ENCODE measurements around the gene RPAP3.

The RPAP3 gene, protein sequence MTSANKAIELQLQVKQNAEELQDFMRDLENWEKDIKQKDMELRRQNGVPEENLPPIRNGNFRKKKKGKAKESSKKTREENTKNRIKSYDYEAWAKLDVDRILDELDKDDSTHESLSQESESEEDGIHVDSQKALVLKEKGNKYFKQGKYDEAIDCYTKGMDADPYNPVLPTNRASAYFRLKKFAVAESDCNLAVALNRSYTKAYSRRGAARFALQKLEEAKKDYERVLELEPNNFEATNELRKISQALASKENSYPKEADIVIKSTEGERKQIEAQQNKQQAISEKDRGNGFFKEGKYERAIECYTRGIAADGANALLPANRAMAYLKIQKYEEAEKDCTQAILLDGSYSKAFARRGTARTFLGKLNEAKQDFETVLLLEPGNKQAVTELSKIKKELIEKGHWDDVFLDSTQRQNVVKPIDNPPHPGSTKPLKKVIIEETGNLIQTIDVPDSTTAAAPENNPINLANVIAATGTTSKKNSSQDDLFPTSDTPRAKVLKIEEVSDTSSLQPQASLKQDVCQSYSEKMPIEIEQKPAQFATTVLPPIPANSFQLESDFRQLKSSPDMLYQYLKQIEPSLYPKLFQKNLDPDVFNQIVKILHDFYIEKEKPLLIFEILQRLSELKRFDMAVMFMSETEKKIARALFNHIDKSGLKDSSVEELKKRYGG

DNA sequence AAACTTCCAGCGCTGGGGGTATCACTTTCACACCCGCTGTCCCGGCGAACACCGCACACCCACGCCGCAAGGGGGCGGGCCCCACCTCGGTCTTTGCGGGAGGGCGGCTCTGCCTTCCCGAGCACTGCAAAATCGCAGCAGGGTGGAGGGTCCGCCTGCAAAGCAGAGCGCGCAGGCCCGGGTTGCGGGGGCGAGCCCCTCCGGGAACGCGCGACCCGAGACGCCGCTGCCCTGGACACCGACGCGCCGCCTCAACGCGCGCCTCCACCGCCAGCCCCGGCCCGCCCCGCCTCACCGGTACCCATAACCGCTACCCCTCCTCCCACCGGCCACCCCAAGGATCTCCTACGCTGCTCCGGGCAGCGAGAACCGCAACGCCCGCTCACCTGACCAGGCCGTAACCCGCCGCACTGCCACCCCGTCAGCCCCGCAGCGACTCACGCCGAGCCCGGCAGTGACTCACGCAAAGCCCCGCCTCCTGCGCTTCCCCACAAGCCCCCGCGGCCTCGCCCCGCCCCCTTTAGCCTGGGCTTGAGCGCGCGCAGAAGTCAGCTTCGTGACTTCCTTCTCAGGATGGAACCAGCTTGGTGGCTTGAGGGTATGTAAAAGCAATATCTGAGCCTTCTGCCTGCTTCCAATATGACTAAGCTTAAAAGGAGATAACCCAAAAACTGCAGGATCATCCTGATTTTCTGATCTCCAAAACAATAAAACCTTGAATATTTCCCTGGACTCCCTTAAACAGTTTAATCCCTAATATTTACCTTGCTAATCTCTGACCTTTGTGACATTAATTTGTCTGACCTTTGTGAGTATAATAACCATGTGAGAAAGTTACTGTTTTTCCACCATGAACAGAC is at the start of gene RPAP3:
TSS of gene RPAP3 (minus strand) at position 465 of the 860 bp plus-strand sequence. CDS start 3,190 bp downstream, outside the sequence.
- peak; percentile 99 to 100 for DNase-seq (ENCODE audit: low read depth in 2 of 2)

DNA sequence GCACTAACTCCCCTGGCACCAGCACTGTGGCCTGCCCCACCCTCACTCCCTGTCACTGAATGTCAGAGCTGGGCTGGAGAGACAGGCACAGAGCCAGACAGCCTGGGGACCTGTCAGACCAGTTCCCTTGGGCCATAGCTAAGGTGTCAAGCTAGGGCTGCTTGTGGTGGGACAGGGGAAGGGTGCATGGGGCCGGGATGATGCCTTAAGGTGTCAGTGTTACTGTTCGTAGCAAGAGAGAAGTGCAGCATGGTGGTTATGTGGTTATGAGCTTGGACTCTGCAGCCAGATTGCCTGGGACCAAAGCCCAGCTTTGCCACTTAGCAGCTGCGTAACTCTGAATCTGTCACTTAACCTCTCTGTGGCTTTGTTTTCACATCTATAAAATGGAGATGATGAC is 49.1 kb upstream of the RPAP3 start:
- DNase-seq (ENCODE audit: low read depth in 2 of 2) = no peak

DNA sequence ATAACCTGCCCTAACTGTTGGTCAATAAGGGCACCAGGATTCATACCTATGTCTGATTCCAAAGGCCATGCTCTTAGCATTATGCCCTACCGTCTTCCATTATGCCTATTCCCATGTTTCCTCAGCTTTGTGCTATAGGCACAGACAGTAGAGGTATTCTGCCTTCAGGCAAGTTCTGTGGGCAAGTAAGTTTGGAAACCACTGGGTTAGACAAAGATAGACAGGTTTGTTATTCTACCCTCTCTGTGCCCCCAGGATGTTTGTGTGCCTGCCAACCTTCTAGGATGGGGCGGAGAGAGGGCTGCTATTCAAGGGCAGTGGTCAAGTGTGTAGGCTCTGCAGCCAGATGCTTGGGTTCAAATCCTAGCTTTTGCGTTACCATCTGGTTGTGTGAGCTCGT is 48.3 kb upstream of the RPAP3 start:
- DNase-seq (ENCODE audit: low read depth in 2 of 2) = no peak

DNA sequence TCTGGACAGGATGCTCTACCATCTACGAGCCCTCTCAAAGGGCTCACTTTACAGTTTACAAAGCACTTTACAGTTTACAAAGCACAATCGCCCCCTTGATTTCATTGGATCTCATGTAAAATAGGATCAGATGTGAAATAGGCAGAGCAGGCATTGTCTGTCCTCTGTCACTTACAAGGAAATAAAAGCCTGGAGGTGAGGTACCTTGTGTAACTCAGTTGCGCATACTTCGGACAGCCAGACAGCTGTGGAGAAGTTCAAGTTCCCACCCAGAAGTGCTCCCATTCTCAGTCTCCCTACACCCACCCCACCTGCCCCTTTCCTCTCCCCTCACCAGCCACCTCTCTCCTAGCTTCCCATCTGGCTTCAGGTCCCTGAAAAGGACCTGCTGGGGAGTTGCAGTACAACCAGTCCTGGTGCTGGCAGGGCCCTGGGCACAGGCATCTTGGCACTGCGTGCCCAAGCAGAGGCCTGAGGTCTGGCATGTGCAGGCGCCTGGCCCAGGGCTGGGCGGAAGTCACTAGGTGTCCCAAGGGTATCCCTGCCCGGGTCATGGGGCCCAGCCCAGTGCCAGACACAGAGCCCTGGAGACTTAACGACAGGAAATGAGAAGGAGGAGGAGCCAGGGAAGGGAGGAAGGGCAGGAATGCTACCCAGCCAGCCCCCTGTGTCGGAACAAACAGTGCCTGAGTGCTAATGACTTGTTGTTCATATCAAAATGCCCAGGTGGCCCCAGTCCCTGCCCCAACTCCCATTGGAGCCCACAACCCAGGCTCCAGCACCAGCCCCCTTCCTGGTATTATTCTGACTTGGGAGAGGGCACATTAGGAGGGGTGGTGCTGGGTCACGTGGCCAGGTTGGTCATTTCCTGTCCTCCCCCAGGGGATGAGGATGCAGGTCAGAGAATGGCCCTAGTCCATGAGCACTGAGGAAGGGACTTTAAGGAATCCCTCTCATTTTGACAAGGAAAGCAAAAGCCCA is 47.5 kb upstream of the RPAP3 start:
- DNase-seq (ENCODE audit: low read depth in 2 of 2) = no peak

DNA sequence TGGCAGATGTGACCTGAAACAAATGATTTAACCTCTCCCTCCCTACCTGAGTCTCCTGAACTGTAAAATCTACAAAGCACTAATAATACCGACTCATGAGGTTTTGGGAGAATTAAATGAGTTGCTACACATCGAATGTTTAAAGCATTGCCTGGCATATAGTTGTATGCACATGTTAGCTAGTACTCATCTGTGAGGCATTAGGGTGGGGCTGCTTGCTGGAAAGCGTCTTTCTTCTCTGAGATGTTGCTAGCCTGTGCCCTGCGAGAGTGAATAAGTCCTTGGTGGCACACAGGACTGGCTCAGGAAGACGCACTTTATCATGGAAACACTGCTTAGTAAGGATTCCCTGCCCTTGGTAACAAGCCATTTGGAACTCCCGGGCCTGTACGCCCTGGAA is 46.7 kb upstream of the RPAP3 start:
- no peak for DNase-seq (ENCODE audit: low read depth in 2 of 2)

DNA sequence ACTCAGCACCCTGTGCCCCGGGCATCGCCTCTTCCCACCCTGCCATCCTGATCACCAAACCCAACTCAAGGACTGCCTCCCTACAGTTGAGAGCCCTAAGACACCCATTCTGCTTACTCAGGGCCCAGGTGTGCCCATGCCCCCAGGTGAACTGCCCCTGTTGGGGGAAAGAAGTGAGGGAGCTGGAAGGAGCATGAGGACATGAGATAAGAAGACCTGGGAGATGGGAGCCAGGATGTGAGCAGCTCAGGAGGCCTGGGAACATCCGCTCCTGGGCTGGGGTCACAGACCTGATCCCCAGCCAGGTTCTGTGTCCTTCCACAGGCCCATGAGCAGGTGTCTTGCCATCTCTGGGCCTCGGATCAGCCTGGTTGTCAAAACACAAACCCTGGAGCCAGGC is 46.3 kb upstream of the RPAP3 start:
- DNase-seq (ENCODE audit: low read depth in 2 of 2) = no peak

DNA sequence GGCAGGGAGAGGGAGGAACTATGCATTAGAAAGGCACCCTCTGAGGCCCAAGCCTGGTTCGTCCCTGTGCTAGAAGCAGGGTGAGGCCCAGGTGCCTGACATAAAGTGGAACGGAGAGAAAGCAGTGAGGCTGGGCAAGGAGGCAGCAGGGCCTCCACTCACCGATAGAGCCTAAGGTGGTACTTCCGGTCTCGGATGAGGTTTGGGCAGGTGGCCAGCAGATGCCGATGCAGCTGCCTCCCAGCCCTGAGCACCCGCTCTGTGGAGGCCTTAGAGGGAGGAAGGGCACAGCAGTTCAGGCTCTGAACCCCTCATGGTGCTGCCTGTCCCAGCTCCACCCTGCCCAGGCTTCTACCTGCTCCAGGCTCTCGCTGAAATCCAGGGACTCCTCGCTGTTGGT is 45.7 kb upstream of the RPAP3 start:
- no peak for DNase-seq (ENCODE audit: low read depth in 2 of 2)

DNA sequence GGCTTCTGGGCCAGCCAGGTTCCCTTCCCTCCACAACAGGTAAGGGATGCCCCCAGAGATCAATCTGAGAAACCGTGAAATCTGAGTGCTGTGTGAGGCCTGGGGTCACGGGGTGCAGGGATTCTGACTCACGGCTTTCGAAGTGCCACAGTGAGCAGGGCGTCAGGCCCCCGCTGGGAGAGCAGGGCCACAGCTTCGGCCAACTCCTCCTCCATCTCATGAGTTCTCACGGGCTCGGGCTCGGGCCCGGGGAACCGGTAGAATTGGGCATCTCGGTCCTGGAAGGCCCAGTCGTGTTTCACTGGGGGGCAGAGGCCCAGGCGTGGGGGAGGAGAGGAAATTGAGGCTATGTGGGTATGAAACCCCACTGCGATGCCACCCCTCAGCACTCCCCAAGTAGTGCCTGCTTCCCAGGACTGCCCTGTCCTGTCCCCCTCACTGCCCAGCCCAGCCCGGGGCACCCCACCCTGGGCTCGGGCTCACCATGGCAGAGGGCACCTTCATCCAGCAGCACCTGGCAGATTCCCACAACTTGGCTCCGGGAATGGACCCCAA is 45.2 kb upstream of the RPAP3 start:
- no peak for DNase-seq (ENCODE audit: low read depth in 2 of 2)

DNA sequence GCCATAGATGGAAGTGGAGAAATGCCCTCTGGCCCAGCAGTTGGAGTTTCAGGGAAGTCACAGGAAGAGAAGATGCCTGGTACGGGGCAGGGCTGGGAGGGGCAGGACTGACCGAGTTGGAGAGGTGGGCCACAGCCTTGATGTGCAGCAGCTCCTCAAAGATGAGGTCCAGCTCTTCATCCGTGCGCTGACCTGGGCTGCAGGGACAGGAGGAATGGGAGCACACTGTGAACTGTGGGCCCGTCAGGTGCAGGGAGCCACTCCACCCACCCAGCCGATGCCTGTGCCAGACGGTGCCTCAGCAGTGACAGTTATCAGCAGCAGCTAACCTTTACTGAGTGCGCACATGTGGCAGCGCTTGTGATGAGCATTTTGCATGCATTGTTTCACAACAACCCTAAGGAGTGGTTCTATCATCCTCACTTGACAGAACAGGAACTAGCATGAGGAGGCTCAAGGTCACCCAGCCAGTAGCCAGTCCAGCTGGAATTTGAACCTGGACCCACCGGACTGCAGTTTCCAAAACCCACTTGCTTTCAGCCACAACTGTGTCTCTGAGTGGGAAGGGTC is 44.5 kb upstream of the RPAP3 start:
- DNase-seq (ENCODE audit: low read depth in 2 of 2) = no peak

DNA sequence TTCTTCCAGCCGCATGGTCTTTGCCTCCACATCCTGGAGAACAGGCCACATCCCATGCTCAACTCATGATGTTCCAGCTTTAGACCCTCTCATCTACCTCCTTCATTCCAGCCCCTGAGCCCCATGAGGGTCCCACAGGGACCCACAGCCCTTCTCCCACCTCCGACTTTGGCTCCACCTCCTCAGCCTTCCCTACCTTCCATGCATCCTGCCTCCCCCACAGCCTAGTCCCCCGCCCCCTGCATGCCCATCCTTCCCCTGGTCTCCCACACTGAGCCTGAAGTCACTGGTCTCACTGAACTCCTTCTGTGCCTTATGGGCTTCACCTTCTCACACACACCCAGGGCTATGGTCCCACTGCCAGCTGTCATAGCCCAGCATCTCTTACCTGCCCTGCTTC is 43.1 kb upstream of the RPAP3 start:
- DNase-seq (ENCODE audit: low read depth in 2 of 2) = no peak

DNA sequence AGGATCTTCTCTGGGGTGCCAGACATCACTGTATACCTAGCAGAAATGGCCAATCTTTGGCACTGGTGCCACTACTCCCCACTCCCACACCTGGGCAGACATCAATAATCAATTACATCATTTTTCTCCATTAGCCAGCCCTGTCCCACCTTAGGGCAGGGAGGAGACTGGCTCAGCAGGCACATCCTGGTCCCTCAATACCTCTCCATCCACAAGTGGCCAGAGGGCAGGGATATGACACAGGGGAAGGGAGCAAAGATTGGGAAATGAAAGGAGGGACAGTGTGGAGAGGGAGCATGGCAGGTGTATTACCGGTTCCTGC is 42.6 kb upstream of the RPAP3 start:
- DNase-seq (ENCODE audit: low read depth in 2 of 2) = no peak

DNA sequence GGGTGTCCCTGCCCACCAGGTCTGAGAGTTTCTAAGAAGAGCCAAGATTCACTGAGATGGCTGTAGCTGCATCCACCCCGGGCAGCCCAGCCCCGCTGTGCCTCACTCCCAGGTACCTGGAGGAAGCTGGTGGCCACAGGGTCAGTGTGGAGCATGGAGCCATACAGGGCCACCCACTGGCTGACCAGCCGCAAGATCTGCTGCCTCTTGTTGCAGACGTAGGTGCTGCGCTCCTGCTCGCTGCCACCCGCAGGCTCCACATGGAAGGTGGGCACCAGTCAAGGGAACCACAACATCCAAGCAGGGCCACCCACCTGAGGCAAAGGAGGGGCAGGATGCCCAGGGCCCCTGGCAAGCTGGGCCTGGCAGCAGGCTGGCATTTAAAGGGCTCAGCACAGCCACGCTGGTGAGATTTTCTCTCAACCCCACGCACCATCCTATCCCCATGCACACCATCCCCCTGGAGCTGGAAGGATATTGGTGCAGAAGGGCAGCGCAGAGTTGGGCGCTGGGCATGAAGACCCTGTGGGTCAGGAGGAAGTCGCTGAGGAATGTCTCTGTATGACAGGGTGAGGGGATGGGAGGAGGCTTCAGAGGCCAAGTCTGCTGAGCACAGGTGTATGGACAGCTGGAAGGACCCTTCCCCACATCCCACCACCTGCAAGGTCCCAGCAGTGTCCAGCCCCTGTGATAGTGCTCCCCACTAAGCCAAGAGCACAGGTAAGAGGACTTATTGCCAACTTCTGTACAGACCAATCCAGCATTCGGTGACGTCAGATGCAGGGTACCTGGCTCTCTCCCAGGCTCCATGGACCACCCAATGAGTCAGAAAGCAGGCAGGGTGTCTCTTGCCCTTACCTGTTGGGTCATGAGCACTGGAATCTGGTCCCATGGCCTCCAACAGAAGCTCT is 42.0 kb upstream of the RPAP3 start:
- no peak for DNase-seq (ENCODE audit: low read depth in 2 of 2)

DNA sequence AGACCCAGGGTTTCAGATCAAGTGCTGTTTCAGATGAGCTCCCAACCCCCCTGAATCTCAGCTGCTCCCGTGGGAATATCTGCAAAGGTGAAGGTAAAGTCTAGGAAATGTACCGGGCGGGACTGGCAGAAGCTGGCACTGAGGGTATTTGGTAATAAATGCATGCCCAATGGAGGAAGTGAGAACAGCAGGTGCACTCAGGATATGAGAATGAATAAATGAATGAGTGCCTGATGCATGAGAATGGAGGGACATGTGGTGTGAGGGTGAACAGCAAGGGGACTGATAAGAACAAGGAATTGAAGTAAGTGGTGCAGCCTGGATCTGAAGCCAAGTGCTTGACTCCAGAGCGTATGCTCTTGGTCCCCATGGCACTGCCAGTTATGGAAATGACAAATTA is 41.3 kb upstream of the RPAP3 start:
- no peak for DNase-seq (ENCODE audit: low read depth in 2 of 2)

DNA sequence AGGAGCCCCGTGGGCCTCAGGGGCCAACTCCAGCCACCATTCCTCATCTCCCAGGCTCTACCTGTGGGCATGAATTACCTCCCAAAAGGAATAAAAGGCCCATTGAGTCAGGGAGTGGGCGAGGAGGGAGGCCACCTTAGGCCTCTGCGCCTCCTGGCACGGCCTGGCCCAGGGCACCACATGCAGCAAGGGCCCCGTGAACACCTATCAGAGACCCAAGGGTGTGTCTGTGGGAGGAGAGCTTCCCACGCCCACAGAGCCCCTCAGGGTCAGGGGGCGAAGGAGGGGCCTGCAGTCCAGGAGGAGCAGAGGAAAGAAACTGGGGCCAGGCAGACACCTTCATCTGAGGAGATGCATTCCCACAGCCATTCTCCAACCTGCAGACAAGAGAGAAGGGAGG is 40.7 kb upstream of the RPAP3 start:
- DNase-seq (ENCODE audit: low read depth in 2 of 2) = no peak

DNA sequence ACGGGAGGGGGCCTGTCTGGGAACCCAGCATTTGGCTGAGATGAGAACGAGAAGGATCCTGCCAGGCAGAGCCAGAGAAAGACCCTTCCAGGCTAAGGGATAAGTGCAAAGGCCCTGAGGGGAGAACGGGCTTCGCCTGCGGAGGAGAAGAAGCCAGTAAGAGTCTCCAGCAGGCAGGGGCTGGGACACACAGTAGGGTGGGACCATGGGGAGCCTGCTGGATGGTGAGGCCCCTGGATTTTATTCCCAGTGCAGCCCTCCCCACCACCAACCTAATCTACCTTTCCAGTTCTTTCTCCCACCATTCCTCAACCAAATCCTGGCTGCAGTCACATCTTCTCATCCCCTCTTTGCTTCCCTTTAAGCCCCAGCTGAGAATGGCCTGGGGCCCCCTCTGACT is 40.2 kb upstream of the RPAP3 start:
- DNase-seq (ENCODE audit: low read depth in 2 of 2) = no peak

DNA sequence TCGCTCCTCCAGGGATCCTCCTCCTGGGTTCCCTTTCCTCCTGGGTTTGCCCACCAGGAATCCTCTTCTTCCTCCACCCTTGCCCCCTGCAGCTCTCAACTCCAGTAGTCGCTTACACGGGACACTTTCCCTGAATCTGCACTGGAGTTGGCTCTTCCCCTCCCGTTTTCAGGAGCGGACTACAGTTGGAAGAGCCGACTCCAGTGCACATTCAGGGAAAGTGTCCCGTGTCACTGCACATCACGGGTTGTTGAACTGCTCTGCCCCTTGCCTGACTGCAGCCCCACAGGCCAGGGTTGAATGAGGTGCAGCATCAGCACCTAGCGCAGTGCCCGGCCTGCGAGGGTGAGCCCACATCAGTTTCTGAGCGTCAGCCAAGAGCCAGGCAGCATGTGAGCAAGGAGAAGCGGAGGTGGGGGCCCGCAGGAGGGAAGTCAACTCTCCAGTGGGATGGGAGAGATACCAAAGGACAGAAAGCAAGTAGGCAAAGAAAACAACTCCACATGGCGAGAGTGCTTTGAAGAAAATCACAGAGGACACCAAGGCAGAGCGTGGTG is 39.7 kb upstream of the RPAP3 start:
- DNase-seq (ENCODE audit: low read depth in 2 of 2) = no peak

DNA sequence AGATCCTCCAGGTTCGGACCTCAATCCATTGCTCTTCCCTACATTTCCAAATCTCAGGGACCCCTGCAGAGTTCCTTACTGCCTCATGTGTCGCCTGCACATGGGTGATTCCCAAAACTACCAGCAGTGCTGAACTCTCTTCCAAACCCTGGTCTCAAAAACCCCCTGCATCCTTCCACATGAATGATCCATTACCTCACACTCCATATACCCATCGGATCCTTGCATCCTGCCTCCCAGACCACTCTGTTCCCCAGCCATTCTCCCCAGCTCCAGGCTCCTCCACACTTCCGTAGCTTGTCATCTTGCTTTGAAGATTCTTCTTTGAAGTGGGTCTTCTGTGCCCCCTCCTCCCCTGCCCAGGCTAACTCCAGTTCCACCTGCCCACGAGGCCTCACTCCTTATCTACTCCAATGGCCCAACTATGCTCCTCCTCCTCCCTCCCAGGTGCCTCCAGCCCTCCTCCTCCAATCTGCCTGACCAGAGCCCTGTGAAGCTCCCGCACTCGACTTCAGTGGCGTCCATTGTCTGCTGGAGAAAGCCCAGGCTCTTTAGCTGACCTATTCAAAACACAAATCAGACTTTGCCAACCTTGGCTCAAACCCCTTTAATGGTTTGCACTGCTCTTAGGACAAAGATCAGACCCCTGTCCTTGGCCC is 39.1 kb upstream of the RPAP3 start:
- no peak for DNase-seq (ENCODE audit: low read depth in 2 of 2)

DNA sequence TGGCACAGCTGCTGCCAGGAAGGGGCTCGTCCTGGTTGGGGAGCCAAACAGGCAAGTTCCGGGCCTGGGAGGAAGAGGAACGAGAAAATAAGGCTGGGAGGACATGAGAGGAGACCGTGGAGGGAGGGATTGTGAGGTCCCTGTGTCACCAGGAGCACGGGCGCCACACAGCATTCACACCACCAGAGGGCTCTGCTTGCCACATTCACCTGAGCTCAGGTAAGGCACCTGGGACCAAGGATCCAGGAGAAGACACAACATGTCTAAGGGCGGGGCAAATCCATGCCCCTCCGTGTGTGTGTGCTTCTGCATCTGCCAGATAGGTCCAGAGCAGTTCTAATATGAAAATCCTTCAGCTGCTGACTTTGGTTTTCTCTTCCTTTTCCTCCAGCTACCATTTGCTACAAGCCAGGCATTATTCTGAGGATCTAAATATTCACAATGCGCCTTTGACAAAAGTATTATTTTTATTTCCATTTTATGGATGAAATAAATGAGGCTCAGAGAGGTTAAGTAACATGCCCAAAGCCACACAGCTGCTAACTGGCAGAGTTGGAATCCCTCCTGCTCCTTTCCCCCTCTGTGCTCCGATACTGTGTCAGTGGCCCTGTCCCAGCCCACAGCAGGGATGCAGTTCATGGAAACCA is 38.3 kb upstream of the RPAP3 start:
- peak; percentile 26 to 33 for DNase-seq (ENCODE audit: low read depth in 2 of 2)

All from stimulated activated CD4-positive, alpha-beta T cell treated with anti-CD3 and anti-CD28 coated beads, Interleukin-4, amount 100 ng/mL, for 48 hours (primary cell).